GM10248 (cell line): ENCODE results near the gene ZNRD2.

Experiments
- CTCF ChIA-PET: fragments of 300-600 bp; sonication (Branson Sonifier 250); formaldehyde crosslinking; extraction: SDS; loops from one replicate; lab custom pipeline; 2021; ENCODE audit warnings: antibody characterized with exemption; lab: Yijun Ruan, JAX
- POLR2A ChIA-PET: fragments of 350-650 bp; sonication (Branson Sonifier 250); formaldehyde crosslinking; extraction: SDS; loops from one replicate; lab custom pipeline; 2020; ENCODE audit warnings: antibody characterized with exemption; lab: Yijun Ruan, JAX
- DNase-seq: peaks from one replicate; pipeline ENCODE4 v3.0.0; 2012; ENCODE audit errors: extremely low spot score
- TF ChIP-seq, protein P1 (sequence below): IDR thresholded peaks from 2 replicates; pipeline ENCODE4 v1.5.1; 2012; ENCODE audit warnings: mild to moderate bottlenecking, low read depth; ENCODE audit errors: extremely low read depth, missing control alignments, control extremely low read depth

ZNRD2 gene

GRCh38 chr11:65611758-65612603, 41.7 kb downstream of the ZNRD2 start:
- no peak for DNase-seq
- TF ChIP-seq, protein P1, sequence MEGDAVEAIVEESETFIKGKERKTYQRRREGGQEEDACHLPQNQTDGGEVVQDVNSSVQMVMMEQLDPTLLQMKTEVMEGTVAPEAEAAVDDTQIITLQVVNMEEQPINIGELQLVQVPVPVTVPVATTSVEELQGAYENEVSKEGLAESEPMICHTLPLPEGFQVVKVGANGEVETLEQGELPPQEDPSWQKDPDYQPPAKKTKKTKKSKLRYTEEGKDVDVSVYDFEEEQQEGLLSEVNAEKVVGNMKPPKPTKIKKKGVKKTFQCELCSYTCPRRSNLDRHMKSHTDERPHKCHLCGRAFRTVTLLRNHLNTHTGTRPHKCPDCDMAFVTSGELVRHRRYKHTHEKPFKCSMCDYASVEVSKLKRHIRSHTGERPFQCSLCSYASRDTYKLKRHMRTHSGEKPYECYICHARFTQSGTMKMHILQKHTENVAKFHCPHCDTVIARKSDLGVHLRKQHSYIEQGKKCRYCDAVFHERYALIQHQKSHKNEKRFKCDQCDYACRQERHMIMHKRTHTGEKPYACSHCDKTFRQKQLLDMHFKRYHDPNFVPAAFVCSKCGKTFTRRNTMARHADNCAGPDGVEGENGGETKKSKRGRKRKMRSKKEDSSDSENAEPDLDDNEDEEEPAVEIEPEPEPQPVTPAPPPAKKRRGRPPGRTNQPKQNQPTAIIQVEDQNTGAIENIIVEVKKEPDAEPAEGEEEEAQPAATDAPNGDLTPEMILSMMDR, result no peak
- CTCF ChIA-PET, result interaction anchor here (1.2 to 24.8 kb wide), 8 partner anchors 8 to 273 kb away, joined by 3 to 351 read pairs (median 6); partner anchors contain the start of genes EHBP1L1, FAM89B, KCNK7 and SIPA1
- POLR2A ChIA-PET, result interaction anchor here (0.7 to 1.6 kb wide), 2 partner anchors 24 to 187 kb away, joined by 4 to 5 read pairs; no protein-coding TSS in a partner anchor

DNA sequence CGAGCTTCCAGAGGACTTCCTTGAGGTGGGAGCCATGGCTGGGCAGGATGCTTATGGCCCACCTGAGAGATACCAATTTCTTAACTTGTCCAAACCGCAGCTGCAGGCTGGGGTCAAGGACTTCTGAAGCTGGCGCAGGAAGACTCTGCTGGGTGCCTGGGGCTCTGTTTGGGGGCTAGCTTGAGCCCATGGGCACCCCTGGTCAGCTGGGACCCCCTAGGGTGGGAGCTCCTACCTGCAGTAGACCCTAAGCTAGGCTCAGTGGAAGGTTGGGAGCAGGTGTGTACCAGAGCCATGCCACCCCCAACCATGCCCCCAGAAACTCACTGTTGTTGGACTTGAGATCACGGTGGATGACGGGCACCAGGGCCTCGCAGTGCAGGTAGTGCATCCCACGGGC, 42.4 kb downstream of the ZNRD2 start:
- ChIA-PET CTCF (interaction anchor here (1.2 to 24.8 kb wide), 8 partner anchors 9 to 272 kb away, joined by 3 to 351 read pairs (median 6); partner anchors contain the start of genes EHBP1L1, FAM89B, KCNK7 and SIPA1), POLR2A (interaction anchor here (0.5 to 1.6 kb wide), 3 partner anchors 48 to 190 kb away, joined by 3 to 5 read pairs (median 4); no protein-coding TSS in a partner anchor)
- no peak for DNase-seq
- TF ChIP-seq, protein P1, result no peak

DNA sequence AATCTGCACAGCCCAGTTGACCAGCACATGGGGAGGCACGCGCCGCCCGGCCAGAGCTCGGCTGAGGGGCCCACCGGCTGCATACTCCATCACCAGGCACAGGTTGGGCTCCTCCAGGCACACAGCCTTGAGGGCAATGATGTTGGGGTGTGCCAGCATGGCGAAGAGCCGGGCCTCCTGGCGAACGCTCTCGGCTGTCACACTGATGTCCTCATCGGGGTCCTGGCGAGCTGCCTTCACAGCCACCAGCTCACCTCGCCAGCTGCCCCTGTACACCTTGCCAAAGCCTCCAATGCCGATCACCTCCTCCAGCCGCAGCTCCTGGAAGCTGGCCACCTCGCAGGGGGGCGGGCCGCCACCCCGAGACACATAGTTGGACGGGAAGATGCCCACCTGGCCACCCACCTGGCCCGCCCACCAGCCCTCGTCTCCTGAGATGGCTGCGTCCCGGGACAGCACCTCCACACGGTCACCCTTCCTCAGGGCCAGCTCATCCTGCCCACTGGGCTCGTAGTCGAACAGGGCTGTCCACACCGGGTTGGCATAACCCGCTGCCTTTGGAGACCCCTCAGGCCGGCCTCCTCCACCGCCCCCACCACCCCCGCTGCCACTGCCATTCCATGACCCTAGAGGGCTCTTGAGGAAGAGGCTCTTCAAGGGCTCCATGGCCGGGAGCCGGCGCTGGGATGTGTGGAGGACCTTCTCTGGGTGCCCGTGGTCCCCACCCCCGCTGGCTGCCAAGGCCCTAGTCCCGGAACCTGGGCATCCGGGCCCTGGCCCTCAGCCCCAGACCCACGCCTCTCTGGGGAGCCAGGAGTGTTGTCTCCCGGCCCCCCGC, 43.0 kb downstream of the ZNRD2 start:
- DNase-seq, result no peak
- ChIA-PET CTCF (interaction anchor here (1.2 to 24.8 kb wide), 8 partner anchors 9 to 271 kb away, joined by 3 to 351 read pairs (median 6); partner anchors contain the start of genes EHBP1L1, FAM89B, KCNK7 and SIPA1), POLR2A (interaction anchor here (0.5 to 1.6 kb wide), 4 partner anchors 48 to 275 kb away, joined by 3 to 8 read pairs (median 4); partner anchors contain the start of gene FIBP)
- TF ChIP-seq, protein P1, result no peak

- CTCF ChIA-PET, result interaction anchor here (0.9 to 24.8 kb wide), 8 partner anchors 11 to 203 kb away, joined by 3 to 351 read pairs (median 4); partner anchors contain the start of genes EHBP1L1, FAM89B and KCNK7
- TF ChIP-seq, protein P1, result no peak
- DNase-seq, result peak; percentile 100
- POLR2A ChIA-PET, result interaction anchor here (0.7 to 1.3 kb wide), 9 partner anchors 16 to 348 kb away, joined by 3 to 5 read pairs (median 4); partner anchors contain the start of genes CCDC85B and MALAT1
Observed at GRCh38 chr11:65615229-65615949, 45.1 kb downstream of the ZNRD2 start, which contains the start of gene PCNX3. TSS of gene PCNX3 (plus strand) at chr11:65615776. CDS start at chr11:65616312, 536 bp downstream.

- POLR2A ChIA-PET, result interaction anchor here (0.7 to 1.3 kb wide), 6 partner anchors 15 to 348 kb away, joined by 3 to 5 read pairs (median 4); partner anchors contain the start of genes CCDC85B and MALAT1
- peak; percentile 70 for DNase-seq
- TF ChIP-seq, protein P1, result no peak
- CTCF ChIA-PET, result interaction anchor here (0.7 to 24.8 kb wide), 13 partner anchors 10 to 202 kb away, joined by 3 to 351 read pairs (median 4); partner anchors contain the start of genes EHBP1L1, FAM89B, KCNK7 and SIPA1
Observed at GRCh38 chr11:65615950-65616574, 45.8 kb downstream of the ZNRD2 start.
